WTC11 (cell line): ENCODE measurements around the gene CDK6. TPM values are rescaled to one million over a fixed set of nuclear protein-coding genes. Genes with fewer than 3 reads are reported as not detected.

Experiments used
- ATAC-seq: fragments of 200-7000 bp; cut with Tn5 transposase; 2 replicates; pipeline ENCODE4 v1.10.0; 2021; ENCODE audit warnings: mild to moderate bottlenecking, moderate library complexity
- CTCF ChIA-PET: fragments of 300-600 bp; sonication (Branson Sonifier 250); formaldehyde crosslinking; loops from one replicate; lab custom pipeline; 2021; ENCODE audit warnings: antibody characterized with exemption; lab: Charles Lee
- POLR2A ChIA-PET: fragments of 350-600 bp; sonication (Branson Sonifier 250); formaldehyde crosslinking; loops from one replicate; lab custom pipeline; 2021; ENCODE audit warnings: antibody characterized with exemption; lab: Charles Lee
- DNase-seq: peaks from one replicate; pipeline ENCODE4 v3.0.0; 2021; ENCODE audit warnings: low spot score
- H3K27ac Mint-ChIP-seq: 2 replicates; pipeline ENCODE4 v1.8.0; 2021; ENCODE audit warnings: mixed read lengths
- H3K27me3 Mint-ChIP-seq: 2 replicates; pipeline ENCODE4 v1.8.0; 2021; ENCODE audit warnings: low read depth, mild to moderate bottlenecking, moderate library complexity, mixed read lengths
- H3K36me3 Mint-ChIP-seq: 2 replicates; pipeline ENCODE4 v1.8.0; 2021; ENCODE audit warnings: mixed read lengths
- H3K4me1 Mint-ChIP-seq: 2 replicates; pipeline ENCODE4 v1.8.0; 2022; ENCODE audit warnings: mixed read lengths
- H3K4me3 Mint-ChIP-seq: 2 replicates; pipeline ENCODE4 v1.8.0; 2021; ENCODE audit warnings: mild to moderate bottlenecking, moderate library complexity, mixed read lengths
- H3K9me3 Mint-ChIP-seq: 2 replicates; pipeline ENCODE4 v1.8.0; 2021; ENCODE audit warnings: mixed read lengths
- ATF1 ChIP-seq: sonication (generic); formaldehyde crosslinking; IDR thresholded peaks from 2 replicates; pipeline ENCODE4 v1.8.1; 2023; ENCODE audit warnings: mild to moderate bottlenecking, moderate library complexity, missing genetic modification reagents
- ELF4 ChIP-seq: sonication (generic); formaldehyde crosslinking; IDR thresholded peaks from 2 replicates; pipeline ENCODE4 v1.8.1; 2022; ENCODE audit warnings: low read depth, mild to moderate bottlenecking, moderate library complexity, missing genetic modification reagents
- NFYB ChIP-seq: sonication (generic); formaldehyde crosslinking; conservative IDR thresholded peaks from 2 replicates; pipeline ENCODE4 v1.8.0; 2022; ENCODE audit warnings: low read depth, missing genetic modification reagents
- NR2C2 ChIP-seq: sonication (generic); formaldehyde crosslinking; IDR thresholded peaks from 2 replicates; pipeline ENCODE4 v1.8.0; 2022; ENCODE audit warnings: mild to moderate bottlenecking, missing genetic modification reagents
- TCF7 ChIP-seq: sonication (generic); formaldehyde crosslinking; IDR thresholded peaks from 2 replicates; pipeline ENCODE4 v1.8.0; 2022; ENCODE audit warnings: mild to moderate bottlenecking, low read depth, missing genetic modification reagents, moderate library complexity
- TEAD1 ChIP-seq: sonication (generic); formaldehyde crosslinking; IDR thresholded peaks from 2 replicates; pipeline ENCODE4 v1.8.0; 2022; ENCODE audit warnings: mild to moderate bottlenecking, missing genetic modification reagents
- TP53 ChIP-seq: sonication (generic); formaldehyde crosslinking; IDR thresholded peaks from 2 replicates; pipeline ENCODE4 v1.8.1; 2023; ENCODE audit warnings: mild to moderate bottlenecking, missing genetic modification reagents
- ZNF121 ChIP-seq: sonication (generic); formaldehyde crosslinking; IDR thresholded peaks from 2 replicates; pipeline ENCODE4 v1.8.0; 2023; ENCODE audit warnings: missing genetic modification reagents
- ZNF138 ChIP-seq: sonication (generic); formaldehyde crosslinking; conservative IDR thresholded peaks from 2 replicates; pipeline ENCODE4 v1.8.1; 2022; ENCODE audit warnings: mild to moderate bottlenecking, moderate library complexity, missing genetic modification reagents
- ZNF416 ChIP-seq: fragments of 250-450 bp; sonication (Bioruptor Pico); IDR thresholded peaks from 2 replicates; pipeline ENCODE4 v1.9.0; 2021; ENCODE audit warnings: mild to moderate bottlenecking, inconsistent platforms
- total RNA-seq: library from RNA; stranded (reverse); gene quantifications from 3 replicates; pipeline ENCODE4 v1.2.3, GENCODE V29; 2021
- TF ChIP-seq, protein P1 (sequence below): sonication (generic); formaldehyde crosslinking; IDR thresholded peaks from 2 replicates; pipeline ENCODE4 v1.8.1; 2023; ENCODE audit warnings: mild to moderate bottlenecking, missing genetic modification reagents
- TF ChIP-seq, protein P2 (sequence below): sonication (generic); formaldehyde crosslinking; IDR thresholded peaks from 2 replicates; pipeline ENCODE4 v1.8.0; 2023; ENCODE audit warnings: mild to moderate bottlenecking, missing genetic modification reagents
- TF ChIP-seq, protein P3 (sequence below): fragments of 250-450 bp; sonication (Bioruptor Pico); IDR thresholded peaks from 2 replicates; pipeline ENCODE4 v1.9.0; 2021; ENCODE audit warnings: mild to moderate bottlenecking
- TF ChIP-seq, protein P4 (sequence below): fragments of 250-450 bp; sonication (Bioruptor Pico); IDR thresholded peaks from 2 replicates; pipeline ENCODE4 v1.9.0; 2021; ENCODE audit warnings: mild to moderate bottlenecking, borderline replicate concordance
- TF ChIP-seq, protein P5 (sequence below): fragments of 250-450 bp; sonication (Bioruptor Pico); conservative IDR thresholded peaks from 2 replicates; pipeline ENCODE4 v1.9.0; 2021; ENCODE audit warnings: mild to moderate bottlenecking

Gene CDK6
- total RNA-seq, 1 experiment from 2014 or later: 47.2 TPM

DNA sequence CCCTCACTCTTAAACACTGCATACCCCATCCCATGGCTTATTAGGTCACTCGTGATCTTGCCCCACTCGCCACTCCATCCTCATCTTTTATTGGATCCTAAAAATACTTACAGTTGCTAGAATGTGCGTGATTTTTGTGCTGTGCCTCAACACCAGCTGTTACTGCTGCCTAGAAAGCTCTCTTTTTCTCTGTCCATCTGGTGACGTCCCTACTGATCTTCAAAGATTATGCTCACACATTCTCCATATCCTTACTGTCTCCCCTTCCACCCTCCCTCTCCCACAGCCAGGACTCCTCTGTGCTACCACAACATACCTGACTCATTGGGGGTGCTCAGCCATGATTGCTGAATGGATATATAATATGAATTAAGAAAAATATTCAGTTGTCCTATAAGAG lies 42.0 kb downstream of the CDK6 start:
- Mint-ChIP-seq H3K4me3 (no peak overlapping the region), H3K9me3 (peaks cover 14% of the 10 kb centered on the region), H3K4me1 (peaks cover 20% of the 10 kb centered on the region), H3K27me3 (no peaks in the 10 kb centered on the region), H3K36me3 (peaks cover 15% of the 10 kb centered on the region), H3K27ac (no peak overlapping the region)
- DNase-seq: no peak
- POLR2A ChIA-PET: no interaction called here
- no peak for TF ChIP-seq ZNF416 (CRISPR knock-in tag)
- TF ChIP-seq ELF4: no peak
- no peak for TF ChIP-seq ZNF138 (CRISPR knock-in tag)
- no peak for TF ChIP-seq NFYB
- TF ChIP-seq, protein P1, sequence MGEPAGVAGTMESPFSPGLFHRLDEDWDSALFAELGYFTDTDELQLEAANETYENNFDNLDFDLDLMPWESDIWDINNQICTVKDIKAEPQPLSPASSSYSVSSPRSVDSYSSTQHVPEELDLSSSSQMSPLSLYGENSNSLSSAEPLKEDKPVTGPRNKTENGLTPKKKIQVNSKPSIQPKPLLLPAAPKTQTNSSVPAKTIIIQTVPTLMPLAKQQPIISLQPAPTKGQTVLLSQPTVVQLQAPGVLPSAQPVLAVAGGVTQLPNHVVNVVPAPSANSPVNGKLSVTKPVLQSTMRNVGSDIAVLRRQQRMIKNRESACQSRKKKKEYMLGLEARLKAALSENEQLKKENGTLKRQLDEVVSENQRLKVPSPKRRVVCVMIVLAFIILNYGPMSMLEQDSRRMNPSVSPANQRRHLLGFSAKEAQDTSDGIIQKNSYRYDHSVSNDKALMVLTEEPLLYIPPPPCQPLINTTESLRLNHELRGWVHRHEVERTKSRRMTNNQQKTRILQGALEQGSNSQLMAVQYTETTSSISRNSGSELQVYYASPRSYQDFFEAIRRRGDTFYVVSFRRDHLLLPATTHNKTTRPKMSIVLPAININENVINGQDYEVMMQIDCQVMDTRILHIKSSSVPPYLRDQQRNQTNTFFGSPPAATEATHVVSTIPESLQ (CRISPR knock-in tag): no peak
- TF ChIP-seq NR2C2 (CRISPR knock-in tag): no peak
- no peak for TF ChIP-seq TCF7
- TF ChIP-seq ATF1: no peak
- TF ChIP-seq, protein P2, sequence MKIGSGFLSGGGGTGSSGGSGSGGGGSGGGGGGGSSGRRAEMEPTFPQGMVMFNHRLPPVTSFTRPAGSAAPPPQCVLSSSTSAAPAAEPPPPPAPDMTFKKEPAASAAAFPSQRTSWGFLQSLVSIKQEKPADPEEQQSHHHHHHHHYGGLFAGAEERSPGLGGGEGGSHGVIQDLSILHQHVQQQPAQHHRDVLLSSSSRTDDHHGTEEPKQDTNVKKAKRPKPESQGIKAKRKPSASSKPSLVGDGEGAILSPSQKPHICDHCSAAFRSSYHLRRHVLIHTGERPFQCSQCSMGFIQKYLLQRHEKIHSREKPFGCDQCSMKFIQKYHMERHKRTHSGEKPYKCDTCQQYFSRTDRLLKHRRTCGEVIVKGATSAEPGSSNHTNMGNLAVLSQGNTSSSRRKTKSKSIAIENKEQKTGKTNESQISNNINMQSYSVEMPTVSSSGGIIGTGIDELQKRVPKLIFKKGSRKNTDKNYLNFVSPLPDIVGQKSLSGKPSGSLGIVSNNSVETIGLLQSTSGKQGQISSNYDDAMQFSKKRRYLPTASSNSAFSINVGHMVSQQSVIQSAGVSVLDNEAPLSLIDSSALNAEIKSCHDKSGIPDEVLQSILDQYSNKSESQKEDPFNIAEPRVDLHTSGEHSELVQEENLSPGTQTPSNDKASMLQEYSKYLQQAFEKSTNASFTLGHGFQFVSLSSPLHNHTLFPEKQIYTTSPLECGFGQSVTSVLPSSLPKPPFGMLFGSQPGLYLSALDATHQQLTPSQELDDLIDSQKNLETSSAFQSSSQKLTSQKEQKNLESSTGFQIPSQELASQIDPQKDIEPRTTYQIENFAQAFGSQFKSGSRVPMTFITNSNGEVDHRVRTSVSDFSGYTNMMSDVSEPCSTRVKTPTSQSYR (CRISPR knock-in tag): no peak
- TF ChIP-seq TP53: no peak
- TF ChIP-seq, protein P3, sequence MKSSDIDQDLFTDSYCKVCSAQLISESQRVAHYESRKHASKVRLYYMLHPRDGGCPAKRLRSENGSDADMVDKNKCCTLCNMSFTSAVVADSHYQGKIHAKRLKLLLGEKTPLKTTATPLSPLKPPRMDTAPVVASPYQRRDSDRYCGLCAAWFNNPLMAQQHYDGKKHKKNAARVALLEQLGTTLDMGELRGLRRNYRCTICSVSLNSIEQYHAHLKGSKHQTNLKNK (CRISPR knock-in tag): no peak
- TF ChIP-seq ZNF121 (CRISPR knock-in tag): no peak
- TF ChIP-seq, protein P4, sequence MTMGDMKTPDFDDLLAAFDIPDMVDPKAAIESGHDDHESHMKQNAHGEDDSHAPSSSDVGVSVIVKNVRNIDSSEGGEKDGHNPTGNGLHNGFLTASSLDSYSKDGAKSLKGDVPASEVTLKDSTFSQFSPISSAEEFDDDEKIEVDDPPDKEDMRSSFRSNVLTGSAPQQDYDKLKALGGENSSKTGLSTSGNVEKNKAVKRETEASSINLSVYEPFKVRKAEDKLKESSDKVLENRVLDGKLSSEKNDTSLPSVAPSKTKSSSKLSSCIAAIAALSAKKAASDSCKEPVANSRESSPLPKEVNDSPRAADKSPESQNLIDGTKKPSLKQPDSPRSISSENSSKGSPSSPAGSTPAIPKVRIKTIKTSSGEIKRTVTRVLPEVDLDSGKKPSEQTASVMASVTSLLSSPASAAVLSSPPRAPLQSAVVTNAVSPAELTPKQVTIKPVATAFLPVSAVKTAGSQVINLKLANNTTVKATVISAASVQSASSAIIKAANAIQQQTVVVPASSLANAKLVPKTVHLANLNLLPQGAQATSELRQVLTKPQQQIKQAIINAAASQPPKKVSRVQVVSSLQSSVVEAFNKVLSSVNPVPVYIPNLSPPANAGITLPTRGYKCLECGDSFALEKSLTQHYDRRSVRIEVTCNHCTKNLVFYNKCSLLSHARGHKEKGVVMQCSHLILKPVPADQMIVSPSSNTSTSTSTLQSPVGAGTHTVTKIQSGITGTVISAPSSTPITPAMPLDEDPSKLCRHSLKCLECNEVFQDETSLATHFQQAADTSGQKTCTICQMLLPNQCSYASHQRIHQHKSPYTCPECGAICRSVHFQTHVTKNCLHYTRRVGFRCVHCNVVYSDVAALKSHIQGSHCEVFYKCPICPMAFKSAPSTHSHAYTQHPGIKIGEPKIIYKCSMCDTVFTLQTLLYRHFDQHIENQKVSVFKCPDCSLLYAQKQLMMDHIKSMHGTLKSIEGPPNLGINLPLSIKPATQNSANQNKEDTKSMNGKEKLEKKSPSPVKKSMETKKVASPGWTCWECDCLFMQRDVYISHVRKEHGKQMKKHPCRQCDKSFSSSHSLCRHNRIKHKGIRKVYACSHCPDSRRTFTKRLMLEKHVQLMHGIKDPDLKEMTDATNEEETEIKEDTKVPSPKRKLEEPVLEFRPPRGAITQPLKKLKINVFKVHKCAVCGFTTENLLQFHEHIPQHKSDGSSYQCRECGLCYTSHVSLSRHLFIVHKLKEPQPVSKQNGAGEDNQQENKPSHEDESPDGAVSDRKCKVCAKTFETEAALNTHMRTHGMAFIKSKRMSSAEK (CRISPR knock-in tag): no peak
- TF ChIP-seq, protein P5, sequence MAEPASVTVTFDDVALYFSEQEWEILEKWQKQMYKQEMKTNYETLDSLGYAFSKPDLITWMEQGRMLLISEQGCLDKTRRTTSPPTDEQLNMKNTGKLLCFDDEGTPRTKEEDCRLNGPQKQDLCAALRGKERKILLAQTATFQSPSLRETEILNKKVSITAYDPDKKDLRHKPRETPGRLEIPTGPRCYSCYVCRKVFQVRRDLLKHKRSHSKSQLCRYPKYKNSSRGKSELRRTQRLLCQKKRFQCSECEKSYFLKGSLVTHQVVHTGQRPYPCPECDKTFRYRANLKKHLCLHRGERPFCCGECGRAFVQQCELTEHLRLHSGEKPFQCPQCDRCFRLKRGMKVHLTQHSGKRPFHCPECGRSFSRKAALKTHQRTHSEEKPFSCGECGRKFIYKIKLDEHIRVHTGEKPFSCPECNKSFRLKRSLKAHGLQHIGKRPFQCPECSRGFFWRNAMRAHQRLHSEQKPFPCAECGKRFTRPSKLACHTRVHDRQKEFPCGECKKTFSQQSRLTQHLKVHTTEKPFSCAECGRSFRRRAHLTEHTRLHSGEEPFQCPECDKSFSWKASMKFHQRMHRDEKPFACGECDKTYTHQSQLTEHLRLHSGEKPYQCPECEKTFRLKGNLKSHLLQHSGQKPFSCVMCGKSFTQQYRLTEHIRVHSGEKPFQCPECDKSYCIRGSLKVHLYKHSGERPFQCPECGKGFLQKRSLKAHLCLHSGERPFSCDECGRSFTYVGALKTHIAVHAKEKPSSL (CRISPR knock-in tag): no peak
- TF ChIP-seq TEAD1 (CRISPR knock-in tag): no peak
- CTCF ChIA-PET: no interaction called here
- no peak for ATAC-seq
